HG02588 (cell line): ENCODE data around the gene SHROOM3.
"Not testable (repeated sequence)": the region's sequence is repeated elsewhere in the genome, so short reads cannot be mapped to it uniquely, and the experiment has no call there.

Experiments
- ATAC-seq: cut with Tn5 transposase; IDR thresholded peaks from one replicate; pipeline ENCODE4 v1.9.1; 2021; ENCODE audit warnings: mild to moderate bottlenecking, moderate library complexity; ENCODE audit not compliant: unreplicated experiment

SHROOM3 gene

DNA sequence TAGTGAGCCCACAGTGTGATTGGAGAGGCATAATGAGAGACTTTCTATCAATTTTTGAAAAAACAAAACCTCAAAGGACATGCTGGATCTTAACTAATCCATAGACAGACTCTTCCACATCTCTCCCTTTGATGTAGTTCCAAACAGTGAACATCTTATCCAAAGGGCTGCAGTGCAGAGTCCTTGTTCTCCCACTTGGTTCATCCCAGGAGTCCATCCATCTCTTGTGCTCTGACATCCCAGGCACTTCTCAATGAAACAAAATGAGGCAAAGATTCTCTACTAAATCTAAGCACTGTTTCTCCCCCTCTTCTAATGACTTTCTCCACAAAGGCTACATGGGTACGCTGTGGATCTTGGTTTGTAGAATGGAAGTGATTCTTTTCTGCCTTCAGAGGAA lies 8.3 kb downstream of the SHROOM3 start:
- ATAC-seq, result no peak

DNA sequence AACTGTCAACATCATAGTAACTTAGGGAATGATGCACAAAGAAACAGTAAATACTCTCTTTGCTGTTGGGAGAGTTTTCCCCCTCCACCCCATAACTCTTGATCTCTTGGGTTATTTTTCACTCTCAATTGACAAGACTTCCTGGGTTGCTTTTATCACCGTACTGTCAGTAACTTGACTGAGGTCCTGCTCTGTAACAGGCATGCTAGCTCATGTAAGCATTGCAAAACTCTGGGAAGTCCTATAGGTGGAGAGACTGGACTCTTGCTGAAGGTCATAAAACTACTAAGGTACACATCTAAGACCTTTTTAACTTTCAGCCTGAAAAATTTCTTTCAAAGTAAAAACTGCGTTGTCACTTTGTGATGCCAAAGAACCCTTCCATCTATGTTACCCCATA lies 10.9 kb downstream of the SHROOM3 start:
- no peak for ATAC-seq

DNA sequence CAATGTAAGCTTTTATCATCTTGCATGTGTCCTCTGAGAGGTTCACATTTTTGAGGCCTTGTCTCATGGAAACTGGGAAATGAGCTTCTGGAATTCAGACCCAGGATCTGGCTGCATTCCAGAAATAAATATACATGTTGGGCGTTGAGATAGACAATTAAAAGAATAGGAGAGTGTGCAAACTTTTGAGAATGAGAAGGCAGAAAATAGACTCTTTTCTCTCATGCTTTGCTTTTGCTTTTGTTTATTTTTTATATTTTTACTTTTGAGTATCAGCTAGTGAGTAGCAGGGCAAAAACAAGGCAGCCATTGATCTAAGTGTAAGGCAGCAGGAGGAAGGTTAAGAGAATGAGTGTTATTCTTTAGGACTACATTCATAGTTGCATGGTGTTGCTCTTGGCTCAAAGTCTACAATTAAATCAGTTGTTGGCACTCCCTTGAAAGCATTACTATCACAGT lies 12.4 kb downstream of the SHROOM3 start:
- ATAC-seq, result no peak

DNA sequence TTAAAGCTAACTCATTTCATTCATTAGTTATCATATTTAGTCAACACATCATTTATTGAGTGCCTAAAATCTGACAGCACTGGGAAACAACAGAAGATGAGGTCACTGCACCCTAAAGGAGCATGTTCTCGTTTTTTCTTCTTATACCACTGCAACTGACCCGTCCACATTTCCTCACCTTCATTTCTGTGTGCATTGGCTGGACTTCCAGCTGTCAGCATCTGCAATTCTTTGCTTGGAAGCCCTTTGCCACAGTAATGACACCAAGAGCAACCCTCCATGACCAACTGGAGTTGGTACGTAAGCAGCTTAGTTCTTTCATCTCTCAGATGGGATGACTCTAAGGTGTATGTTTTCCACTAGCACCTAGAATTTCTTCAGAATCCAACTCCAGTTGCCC lies 13.2 kb downstream of the SHROOM3 start:
- ATAC-seq, result no peak

DNA sequence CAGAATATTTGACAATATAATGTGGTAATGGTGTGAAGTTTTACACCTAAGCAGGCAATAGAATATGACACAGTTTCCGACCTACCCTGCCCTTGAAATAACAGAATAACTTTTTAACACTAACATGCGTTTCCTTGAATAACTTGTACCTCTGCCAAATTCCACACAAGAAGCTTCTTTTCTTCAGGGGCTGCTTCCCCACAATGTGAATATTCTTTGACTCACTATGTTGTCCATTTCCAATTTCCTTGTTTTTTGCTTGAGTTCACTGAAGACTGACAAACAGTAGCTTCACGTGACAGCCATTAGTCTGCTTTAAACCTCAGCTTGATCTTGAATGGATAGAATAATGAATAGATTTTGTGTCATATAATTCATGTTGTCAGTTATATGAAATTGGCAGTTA lies 14.3 kb downstream of the SHROOM3 start:
- ATAC-seq, result no peak

DNA sequence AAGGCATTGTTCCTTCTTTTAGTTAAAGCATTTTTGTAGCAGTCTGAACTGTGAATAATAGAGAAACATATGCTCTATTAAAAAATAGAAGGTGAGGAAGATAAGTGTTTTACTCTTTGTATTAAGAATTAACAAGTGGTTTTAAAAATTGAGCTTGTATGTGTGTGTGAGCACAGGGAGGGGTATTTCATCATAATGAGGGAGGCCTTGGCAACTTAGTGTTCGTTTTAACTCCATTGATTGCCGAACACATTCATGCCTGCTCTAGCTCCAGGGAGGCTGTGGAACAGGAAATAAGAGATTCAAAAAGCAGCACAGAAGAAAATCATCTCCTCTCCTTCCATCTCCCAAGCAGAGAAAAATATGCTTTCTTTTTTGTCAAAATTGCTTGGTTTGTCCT lies 14.8 kb downstream of the SHROOM3 start:
- no peak for ATAC-seq

DNA sequence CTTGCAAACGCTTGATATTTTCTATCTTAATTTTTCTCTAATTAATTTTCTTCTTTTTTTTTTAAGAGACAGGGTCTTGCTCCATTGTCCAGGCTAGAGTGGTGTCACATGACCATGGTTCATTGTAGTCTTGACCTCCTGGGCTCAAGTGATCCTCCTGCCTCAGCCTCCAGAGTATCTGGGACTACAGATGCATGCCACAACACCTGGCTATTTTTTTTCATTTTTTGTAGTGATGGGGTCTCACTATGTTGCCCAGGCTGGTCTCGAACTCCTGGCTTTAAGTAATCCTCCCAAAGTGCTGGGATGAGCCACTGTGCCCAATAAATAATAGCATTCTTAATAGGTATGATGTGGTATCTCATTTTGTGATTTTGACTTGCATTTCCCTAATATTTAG lies 18.2 kb downstream of the SHROOM3 start:
- ATAC-seq, result no peak

DNA sequence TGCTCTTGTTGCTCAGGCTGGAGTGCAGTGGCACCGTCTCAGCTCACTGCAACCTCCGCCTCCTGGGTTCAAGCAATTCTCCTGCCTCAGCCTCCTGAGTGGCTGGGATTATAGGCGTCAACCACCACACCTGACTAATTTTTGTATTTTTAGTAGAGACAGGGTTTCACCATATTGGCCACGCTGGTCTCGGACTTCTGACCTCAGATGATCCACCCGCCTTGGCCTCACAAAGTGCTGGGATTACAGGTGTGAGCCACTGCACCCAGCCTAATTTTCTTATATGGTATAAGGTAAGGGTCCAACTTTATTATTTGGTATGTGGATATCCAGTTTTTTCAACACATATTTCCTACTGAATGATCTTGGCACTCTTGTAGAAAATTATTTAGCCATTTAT lies 19.0 kb downstream of the SHROOM3 start:
- not testable (repeated sequence) for ATAC-seq

DNA sequence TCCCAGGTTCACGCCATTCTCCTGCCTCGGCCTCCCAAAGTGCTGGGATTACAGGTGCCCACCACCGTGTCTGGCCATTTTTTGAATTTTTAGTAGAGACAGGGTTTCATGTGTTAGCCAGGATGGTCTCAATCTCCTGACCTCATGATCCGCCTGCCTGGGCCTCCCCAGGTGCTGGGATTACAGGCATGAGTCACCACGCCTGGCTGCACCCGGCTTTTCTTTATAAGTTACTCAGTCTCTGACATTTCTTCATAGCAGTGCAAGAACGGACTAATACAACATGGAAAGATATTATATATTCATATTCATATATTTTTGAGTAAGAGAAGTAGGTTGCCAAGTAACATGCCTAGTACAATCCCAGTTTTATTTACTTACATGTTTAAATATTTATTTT lies 22.9 kb downstream of the SHROOM3 start:
- no peak for ATAC-seq

DNA sequence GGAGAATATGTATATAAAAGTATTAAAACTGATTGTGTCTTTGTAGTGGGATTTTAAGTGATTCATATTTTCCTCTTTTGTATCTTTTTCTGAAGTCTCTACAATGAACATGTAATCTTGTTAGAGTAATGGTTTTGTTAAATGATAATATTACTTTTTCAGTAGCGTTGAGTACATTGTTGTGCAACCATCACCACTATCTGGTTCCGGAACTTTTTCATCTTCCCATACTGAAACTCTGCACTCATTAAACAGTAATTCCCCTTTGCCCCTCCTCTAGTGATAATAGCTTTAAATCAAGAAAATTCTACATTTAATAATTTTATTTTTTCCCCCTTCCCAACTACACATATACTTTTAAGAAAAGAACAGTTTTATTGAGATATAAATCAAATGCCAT lies 23.3 kb downstream of the SHROOM3 start:
- no peak for ATAC-seq

DNA sequence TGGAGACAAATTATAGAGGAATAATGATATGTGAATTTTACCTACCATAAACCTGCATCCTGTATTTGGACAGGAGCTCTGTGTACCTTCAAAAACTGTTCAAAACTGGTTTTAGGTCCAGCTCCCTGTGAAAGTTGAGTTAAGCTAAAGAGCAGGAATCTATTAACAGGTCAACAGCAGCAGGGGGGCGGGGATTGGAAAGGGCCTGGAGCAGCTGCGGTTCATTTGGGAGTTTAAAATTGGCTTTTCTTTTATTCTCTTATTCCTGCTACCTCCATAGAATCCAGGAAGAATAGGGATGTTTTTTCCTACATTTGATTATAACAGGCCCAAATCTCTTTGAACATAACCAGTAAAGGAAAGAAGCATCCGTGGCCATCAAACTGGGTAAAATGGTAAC lies 23.8 kb downstream of the SHROOM3 start:
- ATAC-seq, result no peak

DNA sequence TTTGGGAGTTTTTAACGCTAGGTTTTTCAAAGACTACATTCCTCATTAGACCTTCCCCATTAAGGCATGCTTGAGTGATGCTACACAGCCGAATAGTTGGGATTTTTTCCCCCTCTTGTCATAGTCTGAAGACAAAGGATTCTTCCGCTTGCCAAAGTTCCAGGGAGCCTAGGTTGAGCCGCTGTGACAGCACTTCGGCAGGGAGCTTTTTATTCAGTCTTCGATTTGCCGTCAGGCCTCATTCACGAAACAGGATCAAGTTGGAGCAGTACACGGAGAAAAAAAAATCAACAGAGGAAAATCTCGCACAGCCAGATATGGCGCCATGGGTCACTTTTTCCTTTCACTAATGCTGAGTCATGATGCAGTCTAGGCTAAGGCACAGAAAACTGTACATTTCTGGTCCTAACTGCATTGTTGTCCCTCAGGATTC lies 24.3 kb downstream of the SHROOM3 start:
- no peak for ATAC-seq

DNA sequence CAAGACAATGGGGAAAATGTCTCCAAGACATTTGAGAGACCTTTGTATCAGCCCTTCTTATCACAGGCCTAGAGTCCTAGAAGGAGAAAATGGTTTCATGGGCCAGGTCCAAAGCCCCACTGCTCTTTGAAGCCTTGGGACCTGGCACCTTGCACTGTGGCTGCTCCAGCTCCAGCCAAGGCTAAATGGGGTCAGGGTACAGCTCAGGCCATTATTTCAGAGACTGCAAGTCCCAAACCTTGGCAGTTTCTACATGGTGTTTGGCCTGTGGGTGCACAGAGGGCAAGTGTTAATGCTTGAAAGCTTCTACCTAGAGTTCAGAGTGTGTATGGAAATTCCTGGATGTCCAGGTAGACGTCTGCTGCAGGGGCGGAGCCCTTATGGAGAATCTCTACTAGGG lies 28.5 kb downstream of the SHROOM3 start:
- ATAC-seq, result no peak

DNA sequence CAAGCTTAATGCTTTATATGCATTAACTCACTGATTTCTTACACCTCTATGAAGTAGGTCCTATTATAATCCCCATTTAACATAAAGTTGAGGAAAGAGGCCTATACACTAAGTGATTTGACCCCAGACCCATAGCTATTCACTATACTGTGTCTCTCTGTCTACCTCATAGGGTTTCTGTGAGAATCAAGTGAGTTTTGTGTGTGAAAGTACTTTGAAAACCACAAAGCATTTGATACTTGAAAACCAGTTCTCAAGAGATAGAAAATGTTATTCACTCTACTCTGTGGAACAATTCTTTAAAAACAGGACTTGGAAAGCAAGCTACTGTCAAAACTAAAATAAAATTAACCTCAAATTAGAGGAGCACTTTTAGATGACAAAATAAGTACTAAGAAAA lies 35.0 kb downstream of the SHROOM3 start:
- ATAC-seq, result no peak

DNA sequence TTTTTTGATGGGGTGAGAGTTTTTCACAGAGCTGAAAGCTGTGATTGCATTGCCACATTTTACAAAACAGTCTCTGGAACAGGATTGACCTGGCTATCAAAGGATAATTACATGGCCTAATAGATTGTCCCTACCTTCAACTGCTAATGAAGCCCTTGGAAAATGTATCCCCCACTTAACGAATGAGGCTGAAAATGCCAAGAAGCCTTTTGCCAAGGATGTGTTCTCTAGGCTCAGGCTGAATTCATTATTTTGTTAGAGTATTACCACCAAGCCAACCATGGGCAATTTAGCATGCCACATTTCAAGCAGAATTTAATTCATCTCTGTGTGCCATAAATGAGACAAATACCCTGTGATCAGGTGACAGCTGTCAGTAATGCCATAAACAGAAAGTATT lies 35.5 kb downstream of the SHROOM3 start:
- ATAC-seq, result no peak

DNA sequence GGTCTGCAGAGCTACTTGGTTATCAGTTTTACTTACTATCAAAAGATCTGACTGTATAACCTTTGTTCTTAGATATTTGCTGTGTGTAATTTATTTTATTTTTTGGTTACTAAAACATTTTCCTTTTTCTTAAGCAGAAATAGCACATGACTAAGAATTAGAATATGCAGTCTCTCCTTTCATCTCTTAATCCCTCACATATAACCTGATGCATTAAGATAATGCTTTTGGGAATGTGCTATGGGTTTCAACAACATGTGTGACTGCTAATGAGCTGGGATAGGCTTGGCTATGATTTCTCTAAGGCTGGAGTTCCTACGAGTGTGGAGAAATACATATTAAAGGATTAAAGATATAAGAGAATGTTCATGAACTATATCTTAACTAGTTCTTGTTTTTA lies 41.5 kb downstream of the SHROOM3 start:
- ATAC-seq, result no peak

DNA sequence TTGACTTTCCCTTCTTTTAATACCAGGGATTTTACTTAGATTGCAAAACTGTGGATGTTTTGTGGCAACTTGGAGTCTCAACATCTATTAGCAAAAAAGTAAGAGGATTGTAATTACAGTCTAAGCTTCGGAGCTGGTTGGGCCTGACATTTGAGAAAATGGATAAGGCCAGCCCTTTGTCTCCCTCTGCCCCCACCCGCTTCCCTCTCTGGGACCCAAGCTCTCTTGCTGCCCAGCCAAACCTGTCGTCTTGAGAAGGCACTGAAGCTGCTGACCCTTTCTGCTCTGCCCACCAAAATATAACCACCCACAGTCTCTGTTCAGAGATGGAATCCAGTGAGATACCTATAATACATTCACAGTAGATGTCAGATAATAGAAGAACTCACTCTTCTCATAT lies 49.6 kb downstream of the SHROOM3 start:
- no peak for ATAC-seq

DNA sequence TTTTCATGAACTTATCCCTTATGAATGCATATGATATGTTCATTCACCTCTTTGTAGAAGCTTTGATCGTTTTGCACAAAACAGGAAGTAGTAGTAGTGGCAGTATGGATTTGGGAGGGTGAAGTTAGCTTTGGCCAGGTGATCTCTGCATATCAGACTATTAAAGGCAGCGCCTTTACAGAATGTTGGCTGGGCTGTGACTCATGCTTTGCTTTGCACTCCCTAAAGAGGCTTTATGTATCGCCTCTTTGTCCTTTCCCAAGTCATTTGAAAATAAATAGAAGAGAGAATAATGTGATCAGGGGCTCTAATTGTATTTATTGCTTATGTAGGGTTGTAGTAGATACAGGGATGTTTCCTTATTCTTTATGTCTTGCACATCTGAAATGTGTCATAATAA lies 50.4 kb downstream of the SHROOM3 start:
- ATAC-seq, result no peak

DNA sequence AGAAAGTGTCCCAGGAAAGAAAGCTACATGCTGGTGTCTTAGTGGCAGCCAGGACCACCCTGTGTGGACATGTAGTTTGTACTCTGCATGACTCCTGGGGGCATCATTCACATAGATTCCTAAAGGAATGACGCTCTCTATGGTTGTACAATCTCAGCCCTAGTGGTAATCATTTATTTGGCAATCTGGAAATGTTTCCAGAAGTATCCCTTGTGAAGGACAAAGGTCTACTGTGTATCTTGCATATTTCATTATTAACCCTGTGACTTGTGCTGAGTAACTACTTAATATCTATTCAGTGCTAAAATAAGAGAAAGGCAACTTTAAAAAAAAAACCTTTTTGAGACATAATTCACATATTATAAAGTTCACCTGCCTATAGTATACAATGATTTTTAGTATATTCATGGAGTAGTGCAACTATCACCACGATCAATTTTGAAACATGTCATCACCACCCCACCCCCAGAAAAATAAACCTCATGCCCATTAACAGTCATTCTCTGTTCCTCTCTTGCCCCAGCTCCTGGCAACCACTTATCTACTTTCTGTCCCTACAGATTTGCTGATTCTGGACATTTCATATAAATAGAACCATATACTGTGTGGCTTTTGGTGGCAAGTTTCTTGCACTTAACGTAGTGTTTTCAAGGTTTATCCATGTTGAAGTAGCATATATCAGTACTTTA lies 51.7 kb downstream of the SHROOM3 start:
- ATAC-seq, result no peak

DNA sequence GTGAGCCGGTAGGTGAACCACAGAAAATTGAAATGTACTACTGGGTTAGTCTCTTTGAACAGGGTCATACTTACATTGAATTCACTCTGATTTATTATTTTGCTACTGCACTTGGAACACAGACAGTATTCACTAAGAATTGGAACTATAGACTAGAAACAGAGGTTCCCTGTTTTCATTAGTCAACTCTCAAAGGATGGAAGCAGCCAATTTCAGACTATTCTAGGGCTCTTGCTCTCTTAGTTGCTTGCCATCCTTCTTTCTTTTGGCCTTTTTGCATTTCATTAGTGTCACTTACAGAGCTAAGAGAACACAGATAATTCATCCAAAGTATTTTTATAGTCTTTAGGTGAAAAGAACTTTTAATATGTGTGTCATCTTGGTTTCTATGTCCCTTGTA lies 52.6 kb downstream of the SHROOM3 start:
- ATAC-seq, result no peak

DNA sequence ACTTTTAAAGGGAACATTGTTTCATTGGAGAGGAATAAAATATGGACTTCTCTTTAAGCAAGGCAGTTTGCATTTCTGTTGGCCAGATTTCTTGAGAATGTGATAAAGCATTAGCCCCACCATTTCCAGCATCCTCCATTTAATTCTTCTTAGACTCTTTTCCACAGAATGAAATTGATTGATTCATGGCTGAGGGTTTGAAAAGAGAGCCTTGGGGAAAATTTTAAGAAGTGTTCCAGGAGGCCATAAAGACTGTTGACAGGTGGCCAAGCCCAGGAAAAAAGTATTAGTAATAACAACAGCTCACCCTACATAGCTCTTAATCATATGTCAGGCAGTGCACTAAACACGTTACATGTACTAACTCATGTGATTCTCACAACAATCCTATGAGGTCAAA lies 53.4 kb downstream of the SHROOM3 start:
- ATAC-seq, result no peak

DNA sequence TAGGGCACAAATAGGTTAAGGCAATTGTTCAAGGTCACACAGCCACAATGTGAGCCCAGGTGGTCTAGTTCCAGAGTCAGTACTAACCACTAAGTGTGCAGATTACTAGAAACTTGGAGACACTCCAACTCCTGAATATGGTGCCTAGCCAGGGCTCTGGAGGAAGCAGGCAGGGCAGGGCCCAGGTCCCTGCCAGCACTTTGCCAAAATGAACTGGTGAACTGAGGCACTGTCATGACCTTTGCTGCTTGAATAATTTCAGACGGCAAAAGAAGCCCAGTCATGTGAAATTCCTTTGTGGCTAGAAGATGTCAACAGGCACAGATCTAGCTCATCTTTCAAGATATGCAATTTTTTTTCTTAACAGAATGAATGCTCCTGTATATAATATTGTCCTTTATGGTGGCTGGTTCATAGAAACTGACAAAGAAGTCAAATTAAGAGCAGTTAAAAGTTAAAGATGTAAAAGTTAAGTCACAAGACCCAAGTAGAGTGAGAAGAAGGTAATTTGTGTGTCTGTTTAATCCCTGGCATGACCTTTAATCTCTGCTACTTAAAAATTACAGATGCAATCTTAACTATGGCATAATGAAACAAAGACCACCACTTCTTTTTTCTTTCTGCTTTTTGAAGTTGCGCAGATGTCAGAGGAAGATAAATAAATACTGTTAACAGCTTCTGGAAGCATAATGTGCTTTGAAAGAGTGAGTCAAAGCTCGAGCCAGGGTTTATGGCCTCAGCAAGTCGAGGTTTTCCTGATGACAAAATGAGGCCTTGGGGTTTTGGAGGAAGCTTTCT lies 54.1 kb downstream of the SHROOM3 start:
- ATAC-seq, result no peak
